ENCODE measurements around the gene HS3ST2.

DNA sequence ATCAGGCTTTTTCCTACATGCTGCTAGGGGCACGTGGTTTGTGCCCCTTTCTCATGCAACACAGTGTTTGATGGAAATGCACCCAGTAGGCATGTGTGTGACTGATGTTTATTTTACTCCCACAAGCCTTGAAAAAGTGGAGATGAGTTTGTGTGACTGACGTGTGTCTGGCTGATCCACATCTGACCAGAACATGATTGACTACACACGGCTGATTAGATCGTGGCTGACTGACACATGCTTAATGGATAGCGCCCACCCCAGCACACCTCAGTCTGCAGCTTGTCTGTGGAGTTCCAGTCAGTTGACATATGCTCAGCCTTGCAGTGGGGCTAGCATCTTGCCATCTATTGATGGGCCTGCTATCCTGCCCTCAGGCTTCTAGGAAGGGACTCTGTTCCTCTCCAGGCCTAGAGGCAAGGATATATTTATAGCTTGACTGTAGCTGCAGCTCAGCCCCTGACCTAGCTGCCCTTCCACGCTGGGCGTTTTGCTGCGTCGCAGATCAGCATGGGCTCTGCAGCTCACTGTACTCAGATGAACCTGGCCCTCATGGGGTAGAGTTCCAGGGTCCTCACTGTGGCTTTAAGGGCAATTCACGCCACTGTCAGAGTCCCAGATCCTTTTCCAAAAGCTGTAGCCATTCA lies 112.3 kb downstream of the HS3ST2 start:
- TF ChIP-seq, protein P1, sequence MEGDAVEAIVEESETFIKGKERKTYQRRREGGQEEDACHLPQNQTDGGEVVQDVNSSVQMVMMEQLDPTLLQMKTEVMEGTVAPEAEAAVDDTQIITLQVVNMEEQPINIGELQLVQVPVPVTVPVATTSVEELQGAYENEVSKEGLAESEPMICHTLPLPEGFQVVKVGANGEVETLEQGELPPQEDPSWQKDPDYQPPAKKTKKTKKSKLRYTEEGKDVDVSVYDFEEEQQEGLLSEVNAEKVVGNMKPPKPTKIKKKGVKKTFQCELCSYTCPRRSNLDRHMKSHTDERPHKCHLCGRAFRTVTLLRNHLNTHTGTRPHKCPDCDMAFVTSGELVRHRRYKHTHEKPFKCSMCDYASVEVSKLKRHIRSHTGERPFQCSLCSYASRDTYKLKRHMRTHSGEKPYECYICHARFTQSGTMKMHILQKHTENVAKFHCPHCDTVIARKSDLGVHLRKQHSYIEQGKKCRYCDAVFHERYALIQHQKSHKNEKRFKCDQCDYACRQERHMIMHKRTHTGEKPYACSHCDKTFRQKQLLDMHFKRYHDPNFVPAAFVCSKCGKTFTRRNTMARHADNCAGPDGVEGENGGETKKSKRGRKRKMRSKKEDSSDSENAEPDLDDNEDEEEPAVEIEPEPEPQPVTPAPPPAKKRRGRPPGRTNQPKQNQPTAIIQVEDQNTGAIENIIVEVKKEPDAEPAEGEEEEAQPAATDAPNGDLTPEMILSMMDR (IDR thresholded peaks at IDR 0.05): no peak
- no peak for TF ChIP-seq POLR2A (IDR thresholded peaks at IDR 0.05; ENCODE audit: low read length)
- TF ChIP-seq, protein P2, sequence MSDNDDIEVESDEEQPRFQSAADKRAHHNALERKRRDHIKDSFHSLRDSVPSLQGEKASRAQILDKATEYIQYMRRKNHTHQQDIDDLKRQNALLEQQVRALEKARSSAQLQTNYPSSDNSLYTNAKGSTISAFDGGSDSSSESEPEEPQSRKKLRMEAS (IDR thresholded peaks at IDR 0.05): no peak
- no peak for TF ChIP-seq RCOR1 (IDR thresholded peaks at IDR 0.05; ENCODE audit: low read depth, low read length)
- TF ChIP-seq CBX8 (IDR thresholded peaks at IDR 0.05): no peak
- TF ChIP-seq RNF2 (IDR thresholded peaks at IDR 0.05; ENCODE audit: borderline replicate concordance, low read depth): no peak
- TF ChIP-seq JUNB (IDR thresholded peaks at IDR 0.05): no peak
- TF ChIP-seq CEBPB (IDR thresholded peaks at IDR 0.05): no peak

All from A549 (cell line).